Stimulated activated CD4-positive, alpha-beta T cell treated with anti-CD3 and anti-CD28 coated beads, Interleukin-15, amount 100 ng/mL, for 1 hour (primary cell): Measurements from ENCODE around the gene WFDC10A.
"Not testable (repeated sequence)": the region's sequence is repeated elsewhere in the genome, so short reads cannot be mapped to it uniquely, and the experiment has no call there.

Experiments
- DNase-seq, 2 donors: peaks; one replicate each; pipeline ENCODE4 v3.0.0-alpha.2; 2020; ENCODE audit warnings: low read depth in 1 of 2, low spot score in 1 of 2

Gene WFDC10A

GRCh38 chr20:45647441-45648050, 18.0 kb downstream of the WFDC10A start:
- no peak for DNase-seq

- DNase-seq = no peak
Measured at GRCh38 chr20:45649312-45649863, 19.8 kb downstream of the WFDC10A start.

- not testable (repeated sequence) for DNase-seq
Measured at GRCh38 chr20:45651726-45652125, 22.2 kb downstream of the WFDC10A start.

- not testable (repeated sequence) for DNase-seq
Measured at GRCh38 chr20:45657038-45657437, 27.5 kb downstream of the WFDC10A start.

- DNase-seq = no peak
Measured at GRCh38 chr20:45670139-45670538, 40.6 kb downstream of the WFDC10A start, which contains the start of gene WFDC11. WFDC11 (minus strand) TSS chr20:45670239; CDS start chr20:45650600, 19,639 bp downstream.

GRCh38 chr20:45672765-45673164, 43.2 kb downstream of the WFDC10A start:
- DNase-seq = no peak

GRCh38 chr20:45679650-45680049, 50.1 kb downstream of the WFDC10A start:
- DNase-seq = no peak
